H1 (cell line): Measurements from ENCODE around the gene CAMTA1. TPM values are rescaled to one million over a fixed set of nuclear protein-coding genes. Genes with fewer than 3 reads are reported as not detected.

Source experiments
- CTCF ChIA-PET: fragments of 300-600 bp; sonication (Branson Sonifier 250); formaldehyde crosslinking; loops from one replicate; lab custom pipeline; 2021; ENCODE audit not compliant: partially characterized antibody; lab: Charles Lee
- POLR2A ChIA-PET: fragments of 300-600 bp; sonication (Branson Sonifier 250); formaldehyde crosslinking; loops from one replicate; lab custom pipeline; 2021; ENCODE audit warnings: inconsistent platforms; ENCODE audit not compliant: partially characterized antibody; lab: Charles Lee
- DNase-seq, 2 experiments: peaks; one replicate each; pipeline versions ENCODE4 v3.0.0 to v3.0.0-alpha.2; 2010 to 2022; ENCODE audit warnings: low spot score in 2 of 2, low read depth in 1 of 2, mixed read lengths in 1 of 2
- FAIRE-seq: peaks from 2 replicates; lab custom pipeline; 2011; peaks lifted over from hg19 to GRCh38; lab: Jason Lieb, UNC
- H2AFZ ChIP-seq: 2 replicates; pipeline ENCODE4 v1.8.1; 2012; ENCODE audit warnings: low read length, inconsistent platforms
- H2AK5ac ChIP-seq: 2 replicates; pipeline ENCODE4 v1.6.1; 2013; ENCODE audit warnings: low read depth, low read length
- H2BK120ac ChIP-seq: replicated peaks from 2 replicates; pipeline ENCODE3; 2013; ENCODE audit warnings: low read depth, low read length, inconsistent platforms
- H2BK12ac ChIP-seq: 2 replicates; pipeline ENCODE4 v1.6.1; 2013; ENCODE audit warnings: low read depth, low read length
- H2BK15ac ChIP-seq: 2 replicates; pipeline ENCODE4 v1.6.1; 2013; ENCODE audit warnings: low read length
- H2BK20ac ChIP-seq: 2 replicates; pipeline ENCODE4 v1.6.1; 2013; ENCODE audit warnings: low read length
- H2BK5ac ChIP-seq: 2 replicates; pipeline ENCODE4 v1.6.1; 2013; ENCODE audit warnings: low read depth, low read length
- H3K14ac ChIP-seq: 2 replicates; pipeline ENCODE4 v1.6.1; 2013; ENCODE audit warnings: inconsistent platforms; ENCODE audit not compliant: insufficient read length
- H3K18ac ChIP-seq: 2 replicates; pipeline ENCODE4 v1.6.1; 2013; ENCODE audit warnings: low read length; ENCODE audit errors: extremely low read depth
- H3K23ac ChIP-seq: 2 replicates; pipeline ENCODE4 v1.6.1; 2013; ENCODE audit warnings: inconsistent platforms; ENCODE audit not compliant: insufficient read length
- H3K23me2 ChIP-seq: 2 replicates; pipeline ENCODE4 v1.6.1; 2013; ENCODE audit warnings: low read depth, low read length
- H3K27ac ChIP-seq: 2 replicates; pipeline ENCODE4 v1.6.1; 2011; ENCODE audit warnings: low read depth, low read length, inconsistent platforms
- H3K27me3 ChIP-seq, 4 experiments: replicated peaks in 1 of 4; 1 replicate in 1 of 4; 2 replicates in 3 of 4; pipeline versions ENCODE4 v1.6.1 to v1.8.1; 2011 to 2013; ENCODE audit warnings: low read length in 3 of 4, mild to moderate bottlenecking in 3 of 4, inconsistent platforms in 2 of 4, mixed read lengths in 2 of 4, moderate library complexity in 1 of 4; ENCODE audit not compliant: control insufficient read depth in 3 of 4, insufficient read depth in 3 of 4; ENCODE audit errors: extremely low read depth in 1 of 4
- H3K36me3 ChIP-seq, 4 experiments: 2 replicates each; pipeline versions ENCODE4 v1.6.1 to v1.8.1; 2011 to 2013; ENCODE audit warnings: mild to moderate bottlenecking in 4 of 4, low read length in 3 of 4, moderate library complexity in 2 of 4, control low read depth in 1 of 4, inconsistent platforms in 1 of 4; ENCODE audit not compliant: insufficient read depth in 4 of 4, control insufficient read depth in 2 of 4
- H3K4ac ChIP-seq: replicated peaks from 2 replicates; pipeline ENCODE3; 2013; ENCODE audit warnings: low read length, low read depth, mixed read lengths, inconsistent platforms; ENCODE audit not compliant: insufficient read length
- H3K4me1 ChIP-seq, 4 experiments: replicated peaks in 1 of 4; 1 replicate in 1 of 4; 2 replicates in 3 of 4; pipeline versions ENCODE4 v1.6.1 to v1.8.1; 2011 to 2013; ENCODE audit warnings: low read length in 3 of 4, inconsistent platforms in 2 of 4, mixed read lengths in 1 of 4; ENCODE audit not compliant: insufficient read depth in 4 of 4, control insufficient read depth in 3 of 4
- H3K4me2 ChIP-seq, 2 experiments: 2 replicates each; pipeline versions ENCODE4 v1.6.1 to v1.8.1; 2011 to 2013; ENCODE audit warnings: low read depth in 2 of 2, low read length in 2 of 2, control low read depth in 1 of 2, inconsistent platforms in 1 of 2, mild to moderate bottlenecking in 1 of 2; ENCODE audit not compliant: insufficient read depth in 1 of 2
- H3K4me3 ChIP-seq, 4 experiments: fragments of 200-600, 300-600 bp in 1 of 4; sonication (generic), shearing (Covaris generic), sonication (Bioruptor Twin) in 1 of 4; 2 replicates each; pipeline versions ENCODE4 v1.5.1 to v1.8.1; 2011 to 2016; ENCODE audit warnings: low read length in 4 of 4, low read depth in 3 of 4, control low read depth in 2 of 4, inconsistent platforms in 2 of 4, mild to moderate bottlenecking in 2 of 4, mixed read lengths in 1 of 4, moderate library complexity in 1 of 4; ENCODE audit not compliant: insufficient read depth in 2 of 4; ENCODE audit errors: extremely low read depth in 1 of 4
- H3K56ac ChIP-seq: replicated peaks from 2 replicates; pipeline ENCODE3; 2013; ENCODE audit warnings: low read depth, mild to moderate bottlenecking, mixed read lengths, low read length, inconsistent platforms; ENCODE audit not compliant: insufficient read length
- H3K79me1 ChIP-seq: 2 replicates; pipeline ENCODE4 v1.6.1; 2013; ENCODE audit warnings: low read depth, low read length, control low read depth
- H3K79me2 ChIP-seq, 2 experiments: 2 replicates each; pipeline versions ENCODE4 v1.6.1 to v1.8.1; 2012 to 2013; ENCODE audit warnings: low read length in 2 of 2, mild to moderate bottlenecking in 2 of 2, inconsistent platforms in 1 of 2; ENCODE audit not compliant: insufficient read depth in 2 of 2, control insufficient read depth in 1 of 2
- H3K9ac ChIP-seq, 4 experiments: replicated peaks in 1 of 4; 1 replicate in 1 of 4; 2 replicates in 3 of 4; pipeline versions ENCODE4 v1.6.1 to v1.8.1; 2011 to 2013; ENCODE audit warnings: low read depth in 3 of 4, low read length in 3 of 4, control low read depth in 2 of 4, mild to moderate bottlenecking in 2 of 4, moderate library complexity in 2 of 4, inconsistent platforms in 1 of 4; ENCODE audit errors: extremely low read depth in 1 of 4
- H3K9me3 ChIP-seq, 2 experiments: 2 replicates each; pipeline versions ENCODE4 v1.6.1 to v1.8.1; 2012 to 2013; ENCODE audit warnings: mild to moderate bottlenecking in 2 of 2, moderate library complexity in 2 of 2, control low read depth in 1 of 2, inconsistent platforms in 1 of 2, low read depth in 1 of 2, low read length in 1 of 2, mixed read lengths in 1 of 2; ENCODE audit not compliant: insufficient read depth in 2 of 2
- H4K20me1 ChIP-seq, 2 experiments: replicated peaks in 1 of 2; 2 replicates each; pipeline versions ENCODE3 to v1.8.1; 2011 to 2013; ENCODE audit warnings: inconsistent platforms in 2 of 2, low read length in 2 of 2, mild to moderate bottlenecking in 1 of 2; ENCODE audit not compliant: insufficient read depth in 2 of 2, control insufficient read depth in 1 of 2
- H4K5ac ChIP-seq: 2 replicates; pipeline ENCODE4 v1.6.1; 2013; ENCODE audit warnings: low read length, low read depth, mixed read lengths, inconsistent platforms; ENCODE audit not compliant: insufficient read length
- H4K8ac ChIP-seq: 2 replicates; pipeline ENCODE4 v1.8.0; 2013; ENCODE audit warnings: mild to moderate bottlenecking, moderate library complexity, low read length, inconsistent platforms; ENCODE audit not compliant: insufficient read depth; ENCODE audit errors: extremely low read depth
- H4K91ac ChIP-seq: replicated peaks from 2 replicates; pipeline ENCODE3; 2013; ENCODE audit warnings: low read length, mixed read lengths, inconsistent platforms; ENCODE audit not compliant: insufficient read length
- WGBS, 2 experiments: shearing (Covaris generic) in 1 of 2; methylation state at CpG; one replicate each; pipeline versions ENCODE4 v1.1.6 to v1.1.7; 2013 to 2015; ENCODE audit warnings: low lambda C conversion rate in 2 of 2, mixed read lengths in 2 of 2, inconsistent platforms in 1 of 2, low coverage in 1 of 2, missing lambda C conversion rate in 1 of 2; ENCODE audit not compliant: insufficient replicate concordance in 2 of 2, insufficient coverage in 1 of 2, insufficient read length in 1 of 2; ENCODE audit errors: extremely low coverage in 1 of 2, missing lambda C conversion rate in 1 of 2; 5-methylcytosine and 5-hydroxymethylcytosine counted together
- polyA plus RNA-seq, 7 experiments: library from polyadenylated mRNA; depleted of rRNA in 3 of 7; stranded (reverse) in 5 of 7; unstranded in 2 of 7; fragments of >200 nt in 5 of 7; fragments of 200-250 nt in 2 of 7; gene quantifications; 1 replicate in 5 of 7; 2 replicates in 1 of 7; 4 replicates in 1 of 7; pipeline versions ENCODE4 v1.2.1 to v1.2.3, GENCODE V29; 2011 to 2013; ENCODE audit warnings: missing spikeins in 2 of 7, mixed read lengths in 2 of 7
- total RNA-seq: library from RNA; stranded (reverse); fragmentation: NEBNext Ultra II Directional; extraction: Animal tissue kit (Norgen Biotek cat#: 25700); gene quantifications from 2 replicates; pipeline ENCODE4 v1.2.1, GENCODE V29; 2021
- TF ChIP-seq, protein P1 (sequence below): IDR thresholded peaks from 2 replicates; pipeline ENCODE4 v1.6.1; 2011; ENCODE audit warnings: low read length, improper control_type of control experiment

Gene CAMTA1
- total and polyA plus RNA-seq, 2 of the 8 experiments (the other 6 are each of a cell fraction or from before 2014, with no cell fraction given) = 65.0 to 119 TPM

DNA sequence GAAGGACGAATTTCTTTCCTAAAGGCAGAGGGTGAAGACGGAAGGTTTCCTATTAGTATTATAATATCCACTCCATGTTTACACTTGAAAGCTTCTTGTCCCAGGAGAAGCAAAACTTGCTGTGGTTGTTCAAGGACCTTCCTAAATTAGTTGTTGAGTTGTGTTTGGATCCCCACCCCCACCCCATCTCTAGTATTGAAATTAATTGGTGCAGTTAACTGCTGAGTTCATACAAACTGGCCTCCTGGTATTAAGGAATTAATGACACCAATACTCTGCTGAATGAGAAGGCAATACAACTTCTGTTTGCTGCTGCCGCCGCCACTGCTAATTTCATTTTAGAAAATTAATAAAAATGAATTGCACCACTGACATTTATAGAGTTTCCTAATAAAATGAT, 308.8 kb downstream of the CAMTA1 start:
- Histone ChIP-seq H3K4me1 (no peaks in the 10 kb centered on the region), H2BK5ac (no peak overlapping the region), H3K79me1 (no peaks in the 10 kb centered on the region), H2BK120ac (no peak overlapping the region), H3K27ac (no peak overlapping the region), H2AK5ac (no peak overlapping the region), H3K4me2 (no peak overlapping the region), H3K4me3 (no peak overlapping the region), H3K56ac (no peak overlapping the region), H3K23me2 (no peaks in the 10 kb centered on the region), H4K8ac (no peak overlapping the region), H4K5ac (no peak overlapping the region), H3K9ac (no peak overlapping the region), H3K9me3 (no peaks in the 10 kb centered on the region), H3K23ac (no peak overlapping the region), H3K14ac (no peak overlapping the region), H4K20me1 (no peaks in the 10 kb centered on the region), H3K4ac (no peak overlapping the region), H3K79me2 (no peaks in the 10 kb centered on the region), H3K36me3 (no peaks in the 10 kb centered on the region), H2AFZ (no peak overlapping the region), H4K91ac (no peak overlapping the region), H2BK15ac (no peak overlapping the region), H2BK12ac (no peak overlapping the region), H2BK20ac (no peak overlapping the region), H3K27me3 (no peaks in the 10 kb centered on the region), H3K18ac (no peak overlapping the region)
- 86% methylated on average over 4 of the region's 4 CpGs; no CpG with 5 or more reads in 1 of the 2 experiments for WGBS, 2 experiments
- ChIA-PET CTCF (interaction anchor here (1.1 to 2.7 kb wide), 5 partner anchors 8 to 114 kb away, joined by 3 to 6 read pairs (median 5); no protein-coding TSS in a partner anchor), POLR2A (no interaction called here)
- DNase-seq (no peak), FAIRE-seq (no peak)
- TF ChIP-seq, protein P1, sequence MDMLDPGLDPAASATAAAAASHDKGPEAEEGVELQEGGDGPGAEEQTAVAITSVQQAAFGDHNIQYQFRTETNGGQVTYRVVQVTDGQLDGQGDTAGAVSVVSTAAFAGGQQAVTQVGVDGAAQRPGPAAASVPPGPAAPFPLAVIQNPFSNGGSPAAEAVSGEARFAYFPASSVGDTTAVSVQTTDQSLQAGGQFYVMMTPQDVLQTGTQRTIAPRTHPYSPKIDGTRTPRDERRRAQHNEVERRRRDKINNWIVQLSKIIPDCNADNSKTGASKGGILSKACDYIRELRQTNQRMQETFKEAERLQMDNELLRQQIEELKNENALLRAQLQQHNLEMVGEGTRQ = no peak
